ENCODE data around the gene RPS15. TPM values are rescaled to one million over a fixed set of nuclear protein-coding genes. Genes with fewer than 3 reads are reported as not detected.

The RPS15 gene
- total RNA-seq, 1 donor from 2014 or later, result 1,175 TPM

DNA sequence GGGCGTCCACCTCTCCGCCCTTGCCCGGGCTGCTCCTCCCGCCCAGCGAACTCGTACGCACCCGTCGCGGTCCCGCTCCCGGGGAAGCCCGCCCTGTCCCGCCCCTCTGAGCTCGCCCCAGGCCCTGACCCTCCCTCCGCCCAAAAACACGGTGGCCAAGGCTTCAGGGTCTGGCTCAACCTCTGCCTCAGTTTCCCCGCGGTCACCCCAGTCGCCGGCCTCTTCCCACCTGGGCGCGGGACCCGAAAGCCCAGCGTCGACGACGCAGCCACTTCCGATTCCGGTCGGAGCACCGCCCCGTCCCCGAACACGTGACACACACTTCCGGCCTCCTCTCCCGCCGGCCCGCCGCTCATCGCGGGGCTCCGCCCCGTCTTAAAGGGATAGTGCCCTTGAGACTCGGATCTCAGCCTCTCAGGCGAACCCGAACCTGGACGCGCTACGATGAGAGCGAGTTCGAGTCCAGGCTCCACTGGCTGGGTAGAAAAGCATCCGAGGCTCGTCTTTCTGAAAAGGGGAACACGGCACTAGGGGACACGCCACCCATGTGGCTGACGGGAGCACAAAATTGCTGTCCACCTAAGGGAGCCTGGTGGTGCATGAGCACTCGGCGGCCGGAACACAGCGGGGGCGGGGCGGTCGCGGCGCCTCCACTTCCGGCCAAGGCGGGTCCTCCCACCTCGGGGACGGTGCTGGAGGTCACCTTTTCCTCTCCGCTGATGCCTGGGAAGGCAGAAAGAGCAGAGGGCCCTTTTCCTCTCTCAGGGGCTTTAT is 40.9 kb downstream of the RPS15 start, which contains the start of gene C19orf25:
Gene C19orf25 (minus strand): TSS at position 282 of the 774 bp plus-strand sequence. CDS start 312 bp downstream, outside the sequence.
- Mint-ChIP-seq H3K9me3 (ENCODE audit: unreplicated experiment) (no peaks in the 10 kb centered on the region), H3K27ac (ENCODE audit: unreplicated experiment) (peak within 1 kb of the TSS; percentile 90), H3K4me1 (ENCODE audit: unreplicated experiment) (peaks cover 8% of the 10 kb centered on the region), H3K27me3 (ENCODE audit: unreplicated experiment) (peaks cover 3% of the 10 kb centered on the region), H3K36me3 (ENCODE audit: low read depth, unreplicated experiment) (peaks cover 10% of the 10 kb centered on the region), H3K4me3 (ENCODE audit: unreplicated experiment) (peak within 1 kb of the TSS; percentile 97)
- DNase-seq (ENCODE audit: low spot score), result peak; percentile 89
- TF ChIP-seq, protein P1, sequence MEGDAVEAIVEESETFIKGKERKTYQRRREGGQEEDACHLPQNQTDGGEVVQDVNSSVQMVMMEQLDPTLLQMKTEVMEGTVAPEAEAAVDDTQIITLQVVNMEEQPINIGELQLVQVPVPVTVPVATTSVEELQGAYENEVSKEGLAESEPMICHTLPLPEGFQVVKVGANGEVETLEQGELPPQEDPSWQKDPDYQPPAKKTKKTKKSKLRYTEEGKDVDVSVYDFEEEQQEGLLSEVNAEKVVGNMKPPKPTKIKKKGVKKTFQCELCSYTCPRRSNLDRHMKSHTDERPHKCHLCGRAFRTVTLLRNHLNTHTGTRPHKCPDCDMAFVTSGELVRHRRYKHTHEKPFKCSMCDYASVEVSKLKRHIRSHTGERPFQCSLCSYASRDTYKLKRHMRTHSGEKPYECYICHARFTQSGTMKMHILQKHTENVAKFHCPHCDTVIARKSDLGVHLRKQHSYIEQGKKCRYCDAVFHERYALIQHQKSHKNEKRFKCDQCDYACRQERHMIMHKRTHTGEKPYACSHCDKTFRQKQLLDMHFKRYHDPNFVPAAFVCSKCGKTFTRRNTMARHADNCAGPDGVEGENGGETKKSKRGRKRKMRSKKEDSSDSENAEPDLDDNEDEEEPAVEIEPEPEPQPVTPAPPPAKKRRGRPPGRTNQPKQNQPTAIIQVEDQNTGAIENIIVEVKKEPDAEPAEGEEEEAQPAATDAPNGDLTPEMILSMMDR (IDR thresholded peaks at IDR 0.05; ENCODE audit: unreplicated experiment), result no peak

DNA sequence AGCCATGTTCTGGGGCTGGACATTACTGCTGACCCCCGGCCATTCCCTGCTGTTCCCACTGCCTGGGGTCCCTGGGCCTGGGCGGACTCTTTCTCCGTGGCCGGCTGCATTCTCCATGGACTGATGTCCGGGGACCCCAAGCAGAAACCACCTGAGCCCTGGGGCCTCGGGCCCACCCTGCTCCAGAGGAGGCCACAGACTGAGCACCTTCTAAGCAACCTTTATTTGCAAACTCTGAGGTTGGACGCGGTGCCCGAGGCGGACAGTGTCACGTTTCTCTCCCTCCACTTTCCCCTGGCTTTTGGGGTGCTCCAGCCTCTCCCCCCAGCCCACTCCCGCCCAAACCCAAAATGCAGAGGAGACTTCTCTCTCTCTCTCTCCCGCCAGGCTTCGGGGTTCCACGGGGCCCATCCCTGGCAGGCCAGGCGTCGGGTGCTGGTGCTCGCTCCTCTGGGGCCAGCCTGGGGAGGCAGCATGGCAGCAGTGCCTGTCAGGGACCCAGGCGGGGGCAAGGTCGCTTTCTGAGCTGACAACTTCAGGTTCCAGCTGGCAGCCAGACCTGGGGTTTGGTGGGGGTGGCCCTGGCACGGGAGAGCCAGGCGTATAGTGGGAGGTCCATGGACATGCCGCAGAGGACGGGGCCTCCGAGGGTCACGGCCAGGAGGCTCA is 43.2 kb downstream of the RPS15 start:
- Mint-ChIP-seq H3K27ac (ENCODE audit: unreplicated experiment) (no peak overlapping the region), H3K4me3 (ENCODE audit: unreplicated experiment) (no peak overlapping the region), H3K4me1 (ENCODE audit: unreplicated experiment) (peaks cover 8% of the 10 kb centered on the region), H3K9me3 (ENCODE audit: unreplicated experiment) (no peaks in the 10 kb centered on the region), H3K36me3 (ENCODE audit: low read depth, unreplicated experiment) (peaks cover 10% of the 10 kb centered on the region), H3K27me3 (ENCODE audit: unreplicated experiment) (peaks cover 5% of the 10 kb centered on the region)
- DNase-seq (ENCODE audit: low spot score), result no peak
- TF ChIP-seq, protein P1 (IDR thresholded peaks at IDR 0.05; ENCODE audit: unreplicated experiment), result no peak

DNA sequence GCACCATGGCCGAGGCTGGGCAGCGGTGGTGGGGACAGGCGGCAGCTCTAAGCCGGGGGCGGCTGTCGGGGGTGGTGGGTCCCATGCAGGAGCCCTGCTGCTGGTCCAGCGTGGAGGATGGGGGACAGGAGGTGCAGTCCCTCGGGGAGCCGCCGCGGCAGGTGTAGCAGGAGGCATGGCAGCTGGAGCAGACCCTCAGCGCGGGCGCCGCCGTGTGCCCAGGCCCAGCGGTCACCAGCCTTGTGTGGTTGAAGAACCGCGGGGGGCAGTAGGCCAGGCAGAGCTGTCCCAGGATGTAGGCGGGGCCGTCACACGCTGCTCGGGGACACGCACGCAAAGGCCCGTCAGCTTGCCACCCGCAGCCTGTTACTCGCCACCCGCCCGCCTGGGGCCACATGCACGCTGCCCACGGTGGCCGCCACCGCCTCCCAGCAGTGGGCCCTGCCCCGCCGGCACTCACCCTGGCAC is 43.7 kb downstream of the RPS15 start:
- Mint-ChIP-seq H3K4me1 (ENCODE audit: unreplicated experiment) (peaks cover 8% of the 10 kb centered on the region), H3K9me3 (ENCODE audit: unreplicated experiment) (no peaks in the 10 kb centered on the region), H3K27ac (ENCODE audit: unreplicated experiment) (no peak overlapping the region), H3K36me3 (ENCODE audit: low read depth, unreplicated experiment) (peaks cover 10% of the 10 kb centered on the region), H3K27me3 (ENCODE audit: unreplicated experiment) (peaks cover 5% of the 10 kb centered on the region), H3K4me3 (ENCODE audit: unreplicated experiment) (no peak overlapping the region)
- DNase-seq (ENCODE audit: low spot score), result no peak
- TF ChIP-seq, protein P1 (IDR thresholded peaks at IDR 0.05; ENCODE audit: unreplicated experiment), result no peak

DNA sequence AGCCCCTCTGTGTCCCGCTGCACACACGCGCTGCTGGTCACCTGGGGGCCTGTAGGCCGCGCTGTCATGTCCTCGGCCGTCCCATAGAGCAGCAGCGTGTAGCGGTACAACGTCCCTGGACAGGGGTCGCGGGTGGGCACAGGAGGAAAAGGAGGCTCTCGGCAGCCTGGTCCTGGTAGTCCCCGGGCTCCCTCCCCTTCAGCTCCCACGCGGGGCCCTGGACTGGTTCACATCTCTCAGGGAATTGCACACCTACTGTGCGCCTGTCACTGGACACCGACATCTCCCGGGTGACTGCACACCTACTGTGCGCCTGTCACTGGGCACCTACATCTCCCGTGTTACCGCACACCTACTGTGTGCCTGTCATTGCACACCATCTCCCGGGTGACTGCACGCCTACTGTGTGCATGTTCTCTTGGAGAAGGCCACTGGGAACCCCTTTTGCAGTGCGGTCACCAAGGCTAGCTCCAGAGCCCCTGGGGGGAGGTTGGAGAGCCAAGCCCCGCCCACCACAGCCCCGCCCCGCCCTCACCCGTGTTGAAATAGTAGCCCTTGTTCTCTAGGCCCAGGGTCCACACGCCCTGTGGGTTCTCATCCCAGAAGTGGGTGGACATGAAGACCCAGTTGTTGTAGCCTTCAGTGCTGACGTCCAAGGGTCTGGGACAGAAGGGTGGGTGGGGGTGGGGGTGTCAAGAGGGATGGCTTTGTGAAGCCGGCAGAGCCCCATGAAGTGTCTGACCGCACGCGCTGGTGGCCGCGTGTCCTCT is 44.4 kb downstream of the RPS15 start:
- TF ChIP-seq, protein P1 (IDR thresholded peaks at IDR 0.05; ENCODE audit: unreplicated experiment), result no peak
- no peak for DNase-seq (ENCODE audit: low spot score)
- Mint-ChIP-seq H3K27me3 (ENCODE audit: unreplicated experiment) (peaks cover 5% of the 10 kb centered on the region), H3K4me3 (ENCODE audit: unreplicated experiment) (no peak overlapping the region), H3K27ac (ENCODE audit: unreplicated experiment) (no peak overlapping the region), H3K9me3 (ENCODE audit: unreplicated experiment) (no peaks in the 10 kb centered on the region), H3K36me3 (ENCODE audit: low read depth, unreplicated experiment) (peaks cover 6% of the 10 kb centered on the region), H3K4me1 (ENCODE audit: unreplicated experiment) (peaks cover 8% of the 10 kb centered on the region)
